Activated CD4-positive, alpha-beta T cell treated with anti-CD3 and anti-CD28 coated beads for 1 hour (primary cell): Measurements from ENCODE around the gene MCCC2.
"Not testable (repeated sequence)": the region's sequence is repeated elsewhere in the genome, so short reads cannot be mapped to it uniquely, and the experiment has no call there.

Experiments
- DNase-seq: peaks from one replicate; pipeline ENCODE4 v3.0.0-alpha.2; 2020

Gene MCCC2

GRCh38 chr5:71600783-71601182 is 13.6 kb downstream of the MCCC2 start:
- no peak for DNase-seq

- DNase-seq, result peak; percentile 65
Measured at GRCh38 chr5:71601222-71602026, 14.3 kb downstream of the MCCC2 start.

DNA sequence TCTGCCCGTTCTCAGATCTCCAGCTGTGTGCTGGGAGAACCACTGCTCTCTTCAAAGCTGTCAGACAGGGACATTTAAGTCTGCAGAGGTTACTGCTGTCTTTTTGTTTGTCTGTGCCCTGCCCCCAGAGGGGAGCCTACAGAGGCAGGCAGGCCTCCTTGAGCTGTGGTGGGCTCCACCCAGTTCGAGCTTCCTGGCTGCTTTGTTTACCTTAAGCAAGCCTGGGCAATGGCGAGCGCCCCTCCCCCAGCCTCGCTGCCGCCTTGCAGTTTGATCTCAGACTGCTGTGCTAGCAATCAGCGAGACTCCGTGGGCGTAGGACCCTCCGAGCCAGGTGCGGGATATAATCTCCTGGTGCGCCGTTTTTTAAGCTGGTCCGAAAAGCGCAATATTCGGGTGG is 22.8 kb downstream of the MCCC2 start:
- DNase-seq, result not testable (repeated sequence)

DNA sequence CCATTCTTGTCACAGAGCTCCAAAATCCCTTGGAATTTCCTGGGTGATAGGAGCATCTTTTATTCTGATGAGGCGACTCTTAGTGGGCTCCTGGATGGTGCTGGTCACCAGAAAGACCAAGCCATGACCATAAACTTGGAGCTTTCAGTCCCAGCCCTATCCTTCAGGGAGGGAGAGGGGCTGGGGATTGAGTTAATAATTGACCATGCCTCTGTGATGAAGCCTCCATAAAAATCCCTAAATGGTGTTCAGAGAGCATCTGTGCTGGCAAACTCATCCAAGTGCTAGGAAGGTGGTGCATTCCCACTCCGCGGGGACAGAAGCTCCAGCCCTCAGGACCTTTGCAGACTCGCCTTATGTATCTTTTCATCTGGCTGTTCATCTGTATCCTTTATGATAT is 28.7 kb downstream of the MCCC2 start:
- no peak for DNase-seq

DNA sequence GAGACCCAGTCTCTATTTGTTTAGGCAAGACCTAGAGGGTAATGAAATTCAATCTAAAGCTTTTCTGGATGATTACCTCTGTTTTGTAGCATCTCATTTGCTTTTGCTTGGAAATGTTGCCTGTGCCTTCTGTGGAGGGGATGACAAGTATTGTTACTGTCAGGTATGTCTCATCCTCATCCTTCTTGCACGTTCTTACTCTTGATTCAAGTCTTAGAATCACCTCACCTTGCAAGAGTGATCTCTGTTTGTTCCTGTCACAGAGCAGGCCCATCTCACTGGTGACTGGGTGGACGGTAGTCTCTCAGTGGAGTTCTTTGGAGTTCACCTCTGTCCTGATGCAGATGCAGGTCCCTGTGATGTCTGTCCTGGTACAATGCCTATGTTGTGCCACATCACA is 33.5 kb downstream of the MCCC2 start:
- no peak for DNase-seq

GRCh38 chr5:71621268-71621667 is 34.1 kb downstream of the MCCC2 start:
- no peak for DNase-seq

GRCh38 chr5:71621741-71622140 is 34.6 kb downstream of the MCCC2 start:
- no peak for DNase-seq

DNA sequence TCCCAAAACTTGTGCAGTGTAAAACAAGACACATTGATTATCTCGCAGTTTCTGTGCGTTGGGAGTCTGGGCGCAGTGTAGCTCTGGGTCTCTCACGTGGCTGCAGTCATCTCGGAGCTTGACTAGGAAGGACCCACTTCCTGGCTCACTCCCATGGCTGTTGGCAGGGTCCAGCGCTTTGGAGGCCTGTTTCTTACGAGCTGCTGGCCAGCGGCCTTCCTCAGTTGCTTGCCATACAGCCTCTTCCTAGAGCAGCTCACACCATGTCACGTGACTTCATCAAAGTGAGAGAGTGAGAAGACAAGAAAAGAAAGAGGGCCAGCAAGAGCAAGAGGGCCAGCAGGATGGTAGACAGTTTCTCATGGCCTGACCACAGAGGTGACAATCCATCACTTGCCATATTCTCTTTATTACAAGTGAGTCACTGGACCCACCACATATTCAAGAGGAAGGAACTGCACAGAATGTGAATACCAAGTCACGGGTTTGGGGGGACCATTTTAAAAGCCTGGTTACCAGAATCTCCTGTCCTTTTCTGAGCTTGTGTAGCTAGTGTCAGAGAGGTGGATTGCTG is 36.2 kb downstream of the MCCC2 start:
- DNase-seq, result no peak

- DNase-seq, result no peak
Measured at GRCh38 chr5:71629950-71630349, 42.8 kb downstream of the MCCC2 start.

- DNase-seq, result no peak
Measured at GRCh38 chr5:71631070-71631469, 43.9 kb downstream of the MCCC2 start.

- DNase-seq, result no peak
Measured at GRCh38 chr5:71632168-71632567, 45.0 kb downstream of the MCCC2 start.

- DNase-seq, result no peak
Measured at GRCh38 chr5:71633255-71634155, 46.4 kb downstream of the MCCC2 start.

- DNase-seq, result no peak
Measured at GRCh38 chr5:71637133-71637532, 50.0 kb downstream of the MCCC2 start.

- no peak for DNase-seq
Measured at GRCh38 chr5:71640408-71640807, 53.3 kb downstream of the MCCC2 start.

GRCh38 chr5:71645030-71645429 is 57.9 kb downstream of the MCCC2 start:
- DNase-seq, result no peak

DNA sequence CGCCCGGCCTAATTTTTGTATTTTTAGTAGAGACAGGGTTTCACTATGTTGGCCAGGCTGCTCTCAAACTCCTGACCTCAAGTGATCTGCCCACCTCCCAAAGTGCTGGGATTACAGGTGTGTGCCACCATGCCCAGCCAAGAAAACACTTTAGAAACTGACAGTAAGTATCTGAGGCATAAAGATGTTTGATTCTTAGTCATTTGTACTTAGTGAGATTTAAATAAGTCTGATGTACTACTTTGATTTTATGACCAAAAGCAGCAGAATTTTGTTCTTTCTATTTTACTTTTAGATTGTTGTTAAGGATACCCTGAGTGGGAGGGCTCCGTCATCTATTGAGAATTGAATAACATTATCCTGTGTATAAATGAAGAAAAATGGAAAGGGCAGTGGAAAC is 63.8 kb downstream of the MCCC2 start:
- not testable (repeated sequence) for DNase-seq

DNA sequence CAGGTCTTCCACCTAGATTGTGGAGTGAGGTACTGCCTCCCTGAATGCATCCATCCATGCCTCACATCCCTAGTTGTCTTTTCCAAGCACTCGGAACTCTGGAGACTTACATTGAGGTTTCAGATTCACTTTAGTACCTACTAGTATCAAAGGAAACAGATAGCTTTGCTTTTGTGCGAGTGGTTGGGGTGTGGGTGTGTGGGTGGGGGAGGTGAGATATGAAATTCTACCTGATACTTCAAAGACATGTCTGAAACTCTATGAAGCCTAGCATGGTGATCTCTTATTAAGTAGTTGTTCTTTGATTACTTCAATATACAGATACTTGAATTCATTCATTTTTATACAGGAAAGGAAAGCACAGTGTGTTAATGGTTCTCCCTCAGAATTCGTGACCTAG is 64.4 kb downstream of the MCCC2 start:
- no peak for DNase-seq

GRCh38 chr5:71652349-71652748 is 65.2 kb downstream of the MCCC2 start:
- no peak for DNase-seq

DNA sequence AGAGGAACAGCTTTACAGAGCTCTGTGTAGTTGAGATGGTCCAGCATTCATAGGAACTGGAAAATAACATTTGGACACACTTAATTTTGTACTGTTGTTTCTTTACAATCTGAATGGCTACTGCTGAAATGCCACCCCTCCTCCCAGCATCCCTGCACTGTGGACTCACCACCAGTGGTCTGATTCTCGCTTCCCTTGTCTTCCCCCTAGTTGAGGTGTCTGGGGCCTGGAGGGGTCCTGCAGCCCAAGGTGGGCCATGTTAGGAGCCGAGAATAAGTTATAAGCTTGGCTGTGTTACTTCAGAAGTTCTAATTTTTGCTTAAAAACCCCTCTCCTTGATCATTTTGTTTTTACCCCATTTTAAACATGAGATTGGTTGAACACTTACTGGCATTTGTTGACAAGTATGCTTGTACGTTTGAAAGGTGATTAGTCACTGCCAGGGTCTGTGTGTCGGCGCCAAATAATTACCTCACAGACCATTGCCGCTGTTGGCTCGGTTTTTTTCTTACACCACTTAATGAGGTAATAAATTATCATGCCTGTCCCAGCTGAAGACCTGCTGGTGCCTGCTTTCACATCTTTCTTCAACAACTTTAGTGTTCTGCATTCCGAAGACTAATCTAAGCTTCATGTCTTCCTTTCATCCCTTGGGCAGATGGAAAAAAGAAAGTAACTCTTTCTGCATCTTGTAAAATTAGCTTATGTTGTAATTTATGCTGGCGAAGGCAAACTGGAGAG is 65.8 kb downstream of the MCCC2 start:
- no peak for DNase-seq

- no peak for DNase-seq
Measured at GRCh38 chr5:71658916-71659662, 71.9 kb downstream of the MCCC2 start.

- DNase-seq, result no peak
Measured at GRCh38 chr5:71662381-71662780, 75.2 kb downstream of the MCCC2 start.
